SK-N-SH (cell line): ENCODE measurements around the gene BAG3. TPM values are rescaled to one million over a fixed set of nuclear protein-coding genes. Genes with fewer than 3 reads are reported as not detected.
A peak's percentile ranks its signal among the peaks of the same experiment; 100 is the strongest.
"Not testable (repeated sequence)": the region's sequence is repeated elsewhere in the genome, so short reads cannot be mapped to it uniquely, and the experiment has no call there.

Source experiments
- CTCF ChIA-PET: fragments of 300-600, 350-600 bp; formaldehyde crosslinking; extraction: SDS; loops from one replicate; lab custom pipeline; 2021; lab: Yijun Ruan, JAX
- POLR2A ChIA-PET: fragments of 350-600 bp; sonication (Branson Sonifier 250); formaldehyde crosslinking; extraction: SDS; loops from one replicate; lab custom pipeline; 2020; ENCODE audit warnings: antibody characterized with exemption, inconsistent platforms; lab: Yijun Ruan, JAX
- DNase-seq: peaks from one replicate; pipeline ENCODE4 v3.0.0; 2012
- H2AFZ ChIP-seq: fragments of 200-600 bp; sonication (generic); 2 replicates; pipeline ENCODE4 v1.8.1; 2016; ENCODE audit warnings: antibody characterized with exemption, mild to moderate bottlenecking, low read depth
- H3F3A ChIP-seq: fragments of 200-600 bp; sonication (generic); replicated peaks from 2 replicates; pipeline ENCODE3; 2016; ENCODE audit warnings: antibody characterized with exemption, mild to moderate bottlenecking; ENCODE audit not compliant: insufficient read depth
- H3K27ac ChIP-seq, 2 experiments: fragments of 200-500 bp in 1 of 2; fragments of 200-600 bp in 1 of 2; sonication (Bioruptor generic) in 1 of 2; sonication (generic), shearing (Covaris generic) in 1 of 2; 2 replicates each; pipeline versions ENCODE4 v1.5.1 to v1.6.1; 2014 to 2016; ENCODE audit warnings: low read depth in 2 of 2, inconsistent platforms in 1 of 2, low read length in 1 of 2, mild to moderate bottlenecking in 1 of 2, mixed read lengths in 1 of 2
- H3K27me3 ChIP-seq: fragments of 200-600 bp; sonication (generic), shearing (Covaris generic); 2 replicates; pipeline ENCODE4 v1.6.1; 2016; ENCODE audit warnings: mixed run types; ENCODE audit not compliant: insufficient read depth
- H3K36me3 ChIP-seq, 2 experiments: fragments of 200-500 bp in 1 of 2; fragments of 200-600 bp in 1 of 2; sonication (Bioruptor generic) in 1 of 2; sonication (generic) in 1 of 2; replicated peaks in 1 of 2; 2 replicates each; pipeline versions ENCODE3 to v1.5.1; 2014 to 2016; ENCODE audit warnings: low read length in 1 of 2, mild to moderate bottlenecking in 1 of 2; ENCODE audit not compliant: insufficient read depth in 2 of 2, control insufficient read depth in 1 of 2
- H3K4me1 ChIP-seq, 2 experiments: fragments of 200-500 bp in 1 of 2; fragments of 200-600 bp in 1 of 2; sonication (Bioruptor generic) in 1 of 2; sonication (generic), shearing (Covaris generic) in 1 of 2; 2 replicates each; pipeline versions ENCODE4 v1.5.1 to v1.6.1; 2014 to 2016; ENCODE audit warnings: low read depth in 1 of 2, low read length in 1 of 2, mixed run types in 1 of 2; ENCODE audit not compliant: insufficient read depth in 2 of 2, control insufficient read depth in 1 of 2
- H3K4me2 ChIP-seq: fragments of 200-600 bp; sonication (generic), shearing (Covaris generic); 2 replicates; pipeline ENCODE4 v1.6.1; 2017; ENCODE audit warnings: mixed run types
- H3K4me3 ChIP-seq, 2 experiments: fragments of 200-500 bp in 1 of 2; fragments of 200-600 bp in 1 of 2; sonication (Bioruptor generic) in 1 of 2; sonication (generic), shearing (Covaris generic) in 1 of 2; 2 replicates each; pipeline versions ENCODE4 v1.5.1 to v1.8.1; 2014 to 2016; ENCODE audit warnings: low read depth in 2 of 2, inconsistent platforms in 1 of 2, low read length in 1 of 2, mild to moderate bottlenecking in 1 of 2, mixed read lengths in 1 of 2, moderate library complexity in 1 of 2
- H3K79me2 ChIP-seq: fragments of 200-600 bp; sonication (generic); 2 replicates; pipeline ENCODE4 v1.8.1; 2017; ENCODE audit warnings: mild to moderate bottlenecking; ENCODE audit not compliant: insufficient read depth
- H3K9ac ChIP-seq: fragments of 200-600 bp; sonication (generic); 2 replicates; pipeline ENCODE4 v1.6.1; 2017; ENCODE audit warnings: mixed run types
- H3K9me2 ChIP-seq: fragments of 200-600 bp; sonication (generic); 2 replicates; pipeline ENCODE4 v1.6.1; 2017; ENCODE audit warnings: mixed run types
- H3K9me3 ChIP-seq: fragments of 200-600 bp; sonication (generic); 2 replicates; pipeline ENCODE4 v1.6.1; 2017; ENCODE audit warnings: mixed run types, mild to moderate bottlenecking, moderate library complexity
- H4K20me1 ChIP-seq: fragments of 200-600 bp; sonication (generic); 2 replicates; pipeline ENCODE4 v1.6.1; 2017; ENCODE audit warnings: mild to moderate bottlenecking, mixed run types; ENCODE audit not compliant: insufficient read depth
- CHD2 ChIP-seq: fragments of 150-350 bp; IDR thresholded peaks from 2 replicates; pipeline ENCODE4 v1.6.1; 2018; ENCODE audit warnings: low read length; ENCODE audit not compliant: partially characterized antibody
- ELF1 ChIP-seq: IDR thresholded peaks from 2 replicates; pipeline ENCODE4 v1.4.0; 2012
- EZH2phosphoT487 ChIP-seq: fragments of 200-600 bp; sonication (generic); IDR thresholded peaks from 2 replicates; pipeline ENCODE4 v1.6.1; 2017; ENCODE audit warnings: low read depth, mixed run types, mild to moderate bottlenecking, antibody characterized with exemption, moderate library complexity, borderline replicate concordance
- FOXJ3 ChIP-seq: sonication (generic); formaldehyde crosslinking; IDR thresholded peaks from 2 replicates; pipeline ENCODE4 v1.5.1; 2020; ENCODE audit warnings: mild to moderate bottlenecking, missing genetic modification reagents
- FOXM1 ChIP-seq: IDR thresholded peaks from 2 replicates; pipeline ENCODE4 v1.4.0; 2012; ENCODE audit warnings: low read depth, mild to moderate bottlenecking
- GATA2 ChIP-seq: sonication (generic); formaldehyde crosslinking; IDR thresholded peaks from 2 replicates; pipeline ENCODE4 v1.5.0; 2020; ENCODE audit warnings: mild to moderate bottlenecking, missing genetic modification reagents
- IRF3 ChIP-seq: fragments of 150-350 bp; IDR thresholded peaks from 2 replicates; pipeline ENCODE4 v1.6.1; 2016; ENCODE audit warnings: mild to moderate bottlenecking, low read depth, low read length
- JUND ChIP-seq: IDR thresholded peaks from 2 replicates; pipeline ENCODE4 v1.4.0; 2012
- MAX ChIP-seq: IDR thresholded peaks from 2 replicates; pipeline ENCODE4 v1.4.0; 2012; ENCODE audit warnings: low read depth
- MXI1 ChIP-seq: IDR thresholded peaks from 2 replicates; pipeline ENCODE4 v1.6.1; 2012; ENCODE audit warnings: mild to moderate bottlenecking, low read depth, low read length, improper control_type of control experiment
- NFIC ChIP-seq: IDR thresholded peaks from 2 replicates; pipeline ENCODE4 v1.4.0; 2012; ENCODE audit warnings: borderline replicate concordance
- POLR2AphosphoS5 ChIP-seq: IDR thresholded peaks from 2 replicates; pipeline ENCODE4 v1.6.1; 2012; ENCODE audit warnings: low read depth, low read length
- RAD21 ChIP-seq: IDR thresholded peaks from 2 replicates; pipeline ENCODE4 v1.6.1; 2012; ENCODE audit warnings: mild to moderate bottlenecking, low read length
- RCOR1 ChIP-seq: fragments of 150-350 bp; IDR thresholded peaks from 2 replicates; pipeline ENCODE4 v1.6.1; 2017; ENCODE audit warnings: antibody characterized with exemption, low read length
- RFX5 ChIP-seq: IDR thresholded peaks from 2 replicates; pipeline ENCODE4 v1.6.1; 2012; ENCODE audit warnings: mild to moderate bottlenecking, improper control_type of control experiment, low read length
- TCF12 ChIP-seq: IDR thresholded peaks from 2 replicates; pipeline ENCODE4 v1.4.0; 2012
- YY1 ChIP-seq: IDR thresholded peaks from 2 replicates; pipeline ENCODE4 v1.4.0; 2012; ENCODE audit warnings: low read depth, mild to moderate bottlenecking
- WGBS: methylation state at CpG from one replicate; pipeline ENCODE4 v1.1.6; 2017; ENCODE audit warnings: low lambda C conversion rate; 5-methylcytosine and 5-hydroxymethylcytosine counted together
- polyA plus RNA-seq, 3 experiments: library from polyadenylated mRNA; depleted of rRNA; stranded (reverse); fragments of >200 nt; gene quantifications; 2 replicates each; pipeline ENCODE4 v1.2.3, GENCODE V29; 2012
- TF ChIP-seq, protein P1 (sequence below): fragments of 150-350 bp; IDR thresholded peaks from 2 replicates; pipeline ENCODE4 v1.6.1; 2017; ENCODE audit warnings: antibody characterized with exemption, low read length, low read depth, borderline replicate concordance

Gene BAG3
- polyA plus RNA-seq, 1 of the 3 experiments (the other 2 are of a cell fraction): 9.2 TPM

- TF ChIP-seq IRF3 (no peak), RFX5 (no peak), TCF12 (peak; percentile 64), EZH2phosphoT487 (no peak), FOXJ3 (no peak), POLR2AphosphoS5 (no peak), MXI1 (0 out of 2 replicates have a peak, but pooled peaks have one; percentile 26), YY1 (no peak), MAX (peak; percentile 85)
Observed at GRCh38 chr10:119658274-119658673, 7.1 kb downstream of the BAG3 start (continued).

GRCh38 chr10:119659951-119660350 is 8.8 kb downstream of the BAG3 start:
- Histone ChIP-seq H3K9me2 (no peaks in the 10 kb centered on the region), H3F3A (peaks cover 34% of the 10 kb centered on the region), H3K4me2 (no peak overlapping the region), H3K4me1 (peaks cover 20 to 44% of the 10 kb centered on the region in 2 experiments), H3K9me3 (no peaks in the 10 kb centered on the region), H4K20me1 (peaks cover 25% of the 10 kb centered on the region; the same call in 1 of the 2 replicates), H2AFZ (no peak overlapping the region), H3K4me3 (no peak overlapping the region), H3K79me2 (peaks cover 94% of the 10 kb centered on the region), H3K27me3 (no peaks in the 10 kb centered on the region), H3K36me3 (peaks cover 0 to 5% of the 10 kb centered on the region in 2 experiments), H3K9ac (no peak overlapping the region), H3K27ac (no peak overlapping the region)
- ChIA-PET POLR2A (no interaction called here), CTCF (interaction anchor here (1.2 kb wide), 1 partner anchor 52 kb away, joined by 3 read pairs; no protein-coding TSS in a partner anchor)
- 93% methylated on average over 7 of the region's 10 CpGs for WGBS
- no peak for TF ChIP-seq NFIC
- no peak for TF ChIP-seq ELF1
- TF ChIP-seq RCOR1: no peak
- no peak for TF ChIP-seq IRF3
- TF ChIP-seq RAD21: no peak
- no peak for TF ChIP-seq CHD2
- no peak for TF ChIP-seq GATA2 (CRISPR knock-in tag)
- TF ChIP-seq, protein P1, sequence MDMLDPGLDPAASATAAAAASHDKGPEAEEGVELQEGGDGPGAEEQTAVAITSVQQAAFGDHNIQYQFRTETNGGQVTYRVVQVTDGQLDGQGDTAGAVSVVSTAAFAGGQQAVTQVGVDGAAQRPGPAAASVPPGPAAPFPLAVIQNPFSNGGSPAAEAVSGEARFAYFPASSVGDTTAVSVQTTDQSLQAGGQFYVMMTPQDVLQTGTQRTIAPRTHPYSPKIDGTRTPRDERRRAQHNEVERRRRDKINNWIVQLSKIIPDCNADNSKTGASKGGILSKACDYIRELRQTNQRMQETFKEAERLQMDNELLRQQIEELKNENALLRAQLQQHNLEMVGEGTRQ: no peak
- no peak for TF ChIP-seq FOXM1
- TF ChIP-seq MAX: no peak
- no peak for TF ChIP-seq JUND
- no peak for TF ChIP-seq TCF12
- TF ChIP-seq YY1: no peak
- no peak for DNase-seq

GRCh38 chr10:119662076-119662605 is 11.0 kb downstream of the BAG3 start:
- H3K4me2 ChIP-seq, DNase-seq, H2AFZ ChIP-seq, H3K9me2 ChIP-seq, H3K36me3 ChIP-seq, H3K27ac ChIP-seq, H3K27me3 ChIP-seq, POLR2A ChIA-PET, H3K4me3 ChIP-seq, H3K9ac ChIP-seq, H3K9me3 ChIP-seq: not testable (repeated sequence)
- H3K4me1 ChIP-seq: peaks cover 6 to 42% of the 10 kb centered on the region in 2 experiments; a peak in 3 of 4 replicates
- peaks cover 25% of the 10 kb centered on the region; the same call in 1 of the 2 replicates for H4K20me1 ChIP-seq
- peaks cover 25% of the 10 kb centered on the region for H3F3A ChIP-seq
- H3K79me2 ChIP-seq: peaks cover 96% of the 10 kb centered on the region
- CTCF ChIA-PET: interaction anchor here (1.4 kb wide), 1 partner anchor 25 kb away, joined by 5 read pairs; no protein-coding TSS in a partner anchor
- 95% methylated on average over 7 of the region's 7 CpGs for WGBS
